ENCODE results near the gene PSMD5. TPM values are rescaled to one million over a fixed set of nuclear protein-coding genes. Genes with fewer than 3 reads are reported as not detected.

The PSMD5 gene
- total and polyA plus RNA-seq, 4 experiments from 2014 or later: 23.1 to 59.0 (median 36.0) TPM

Other genes with a start within 250 kb of the PSMD5 start
- 10 to 100 TPM; 14.2 to 14.9 TPM for gene MEGF9, start 128.5 kb downstream of the PSMD5 start, total RNA-seq
- gene MEGF9, start 128.5 kb downstream of the PSMD5 start, polyA plus RNA-seq: 1 to 10 TPM; 5.9 to 6.7 TPM
- gene FBXW2, start 49.5 kb downstream of the PSMD5 start, total RNA-seq: 10 to 100 TPM; 73.7 to 77.8 TPM
- 10 to 100 TPM; 40.5 to 45.1 TPM for gene FBXW2, start 49.5 kb downstream of the PSMD5 start, polyA plus RNA-seq
- 100 to 1,000 TPM; 194 to 201 TPM for gene PHF19, start 34.3 kb upstream of the PSMD5 start, total RNA-seq
- gene PHF19, start 34.3 kb upstream of the PSMD5 start, polyA plus RNA-seq: 10 to 100 TPM; 15.4 to 17.8 TPM
- 100 to 1,000 TPM; 174 to 181 TPM for gene TRAF1, start 83.9 kb upstream of the PSMD5 start, total RNA-seq
- gene TRAF1, start 83.9 kb upstream of the PSMD5 start, polyA plus RNA-seq: 10 to 100 TPM in 1 of 2 donors, 1 to 10 TPM in 1; 7.8 to 14.4 TPM
- 1 to 10 TPM; 1.9 to 3.2 TPM for gene C5, start 207.4 kb upstream of the PSMD5 start, total RNA-seq
- under 1 TPM; 0.28 to 0.66 TPM for gene C5, start 207.4 kb upstream of the PSMD5 start, polyA plus RNA-seq
- gene CNTRL, start 232.0 kb upstream of the PSMD5 start, total RNA-seq: 100 to 1,000 TPM; 119 to 122 TPM
- 10 to 100 TPM in 1 of 2 donors, 1 to 10 TPM in 1; 1.5 to 38.0 TPM for gene CNTRL, start 232.0 kb upstream of the PSMD5 start, polyA plus RNA-seq

Measured in CD4-positive, alpha-beta memory T cell (primary cell).